GM12878 (cell line): ENCODE data around the gene FBRSL1.

Experiments
- CREB1 ChIP-seq: IDR thresholded peaks from 2 replicates; pipeline ENCODE4 v1.6.1; 2012; ENCODE audit warnings: low read depth, mild to moderate bottlenecking, inconsistent platforms
- ESRRA ChIP-seq: IDR thresholded peaks from 2 replicates; pipeline ENCODE4 v1.6.1; 2012; ENCODE audit warnings: mild to moderate bottlenecking, low read length, improper control_type of control experiment
- EZH2 ChIP-seq: IDR thresholded peaks from 2 replicates; pipeline ENCODE4 v1.6.1; 2012; ENCODE audit warnings: low read depth, mild to moderate bottlenecking, control low read depth, inconsistent platforms, low read length, borderline replicate concordance; ENCODE audit not compliant: control insufficient read depth
- JUND ChIP-seq: IDR thresholded peaks from 2 replicates; pipeline ENCODE4 v1.6.1; 2012; ENCODE audit warnings: low read depth, mild to moderate bottlenecking, low read length, improper control_type of control experiment, moderate library complexity
- MTA3 ChIP-seq: IDR thresholded peaks from 2 replicates; pipeline ENCODE4 v1.6.1; 2012; ENCODE audit warnings: low read length, inconsistent platforms, borderline replicate concordance
- NBN ChIP-seq: fragments of 450-650 bp; IDR thresholded peaks from 2 replicates; pipeline ENCODE4 v1.6.1; 2016
- NR2C1 ChIP-seq: fragments of 450-650 bp; IDR thresholded peaks from 2 replicates; pipeline ENCODE4 v1.6.1; 2017; ENCODE audit warnings: antibody characterized with exemption, mild to moderate bottlenecking, moderate library complexity
- NRF1 ChIP-seq: conservative IDR thresholded peaks from 2 replicates; pipeline ENCODE4 v1.6.1; 2011; ENCODE audit warnings: mild to moderate bottlenecking, low read depth, low read length, improper control_type of control experiment
- POLR2A ChIP-seq: IDR thresholded peaks from 2 replicates; pipeline ENCODE4 v1.6.1; 2011; ENCODE audit warnings: low read depth, mild to moderate bottlenecking, low read length
- RBBP5 ChIP-seq: fragments of 200-600 bp; sonication (generic); conservative IDR thresholded peaks from 2 replicates; pipeline ENCODE4 v1.6.1; 2016
- RCOR1 ChIP-seq: conservative IDR thresholded peaks from 2 replicates; pipeline ENCODE4 v1.6.1; 2012; ENCODE audit warnings: low read depth, low read length, improper control_type of control experiment
- REST ChIP-seq: IDR thresholded peaks from 2 replicates; pipeline ENCODE4 v1.6.1; 2012; ENCODE audit warnings: mild to moderate bottlenecking, low read depth, low read length
- TF ChIP-seq, protein P1 (sequence below), 3 experiments: IDR thresholded peaks in 2 of 3; conservative IDR thresholded peaks in 1 of 3; 2 replicates each; pipeline ENCODE4 v1.5.1; 2011; ENCODE audit warnings: low read depth in 3 of 3, low read length in 3 of 3, mild to moderate bottlenecking in 3 of 3, control low read depth in 2 of 3, moderate library complexity in 2 of 3, inconsistent platforms in 1 of 3, mixed read lengths in 1 of 3; ENCODE audit not compliant: control insufficient read depth in 2 of 3, insufficient read depth in 1 of 3; ENCODE audit errors: extremely low read depth in 1 of 3
- TF ChIP-seq, protein P2 (sequence below): IDR thresholded peaks from 2 replicates; pipeline ENCODE4 v1.6.1; 2012; ENCODE audit warnings: low read length, inconsistent platforms

DNA sequence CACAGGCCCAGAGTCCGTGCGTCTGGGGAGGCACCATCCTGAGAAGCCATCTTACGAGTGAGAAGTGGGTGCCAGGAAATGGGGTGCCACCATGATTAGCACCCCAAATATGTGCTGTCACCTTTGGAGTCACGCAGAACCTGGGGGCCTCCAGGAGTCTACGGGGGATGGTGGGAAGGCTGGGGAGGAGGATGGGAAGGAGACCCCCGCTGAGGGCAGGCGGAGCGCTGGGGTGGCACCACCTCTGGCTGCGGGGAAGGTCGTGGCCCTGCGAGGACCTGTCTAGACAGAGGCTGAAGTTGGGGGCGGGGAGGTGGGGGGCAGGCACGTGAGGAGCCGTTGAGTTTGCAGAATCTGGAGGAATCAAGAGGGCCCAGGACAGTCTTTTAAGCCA is 42.6 kb upstream of the FBRSL1 start:
- TF ChIP-seq JUND (no peak), RCOR1 (no peak), EZH2 (no peak), NRF1 (no peak), MTA3 (no peak), RBBP5 (no peak), CREB1 (no peak), NBN (no peak), REST (no peak), ESRRA (no peak), NR2C1 (no peak), POLR2A (no peak)
- TF ChIP-seq, protein P1, sequence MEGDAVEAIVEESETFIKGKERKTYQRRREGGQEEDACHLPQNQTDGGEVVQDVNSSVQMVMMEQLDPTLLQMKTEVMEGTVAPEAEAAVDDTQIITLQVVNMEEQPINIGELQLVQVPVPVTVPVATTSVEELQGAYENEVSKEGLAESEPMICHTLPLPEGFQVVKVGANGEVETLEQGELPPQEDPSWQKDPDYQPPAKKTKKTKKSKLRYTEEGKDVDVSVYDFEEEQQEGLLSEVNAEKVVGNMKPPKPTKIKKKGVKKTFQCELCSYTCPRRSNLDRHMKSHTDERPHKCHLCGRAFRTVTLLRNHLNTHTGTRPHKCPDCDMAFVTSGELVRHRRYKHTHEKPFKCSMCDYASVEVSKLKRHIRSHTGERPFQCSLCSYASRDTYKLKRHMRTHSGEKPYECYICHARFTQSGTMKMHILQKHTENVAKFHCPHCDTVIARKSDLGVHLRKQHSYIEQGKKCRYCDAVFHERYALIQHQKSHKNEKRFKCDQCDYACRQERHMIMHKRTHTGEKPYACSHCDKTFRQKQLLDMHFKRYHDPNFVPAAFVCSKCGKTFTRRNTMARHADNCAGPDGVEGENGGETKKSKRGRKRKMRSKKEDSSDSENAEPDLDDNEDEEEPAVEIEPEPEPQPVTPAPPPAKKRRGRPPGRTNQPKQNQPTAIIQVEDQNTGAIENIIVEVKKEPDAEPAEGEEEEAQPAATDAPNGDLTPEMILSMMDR (IDR thresholded peaks at IDR 0.05 in 2 of 3, conservative IDR thresholded peaks at IDR 0.05 in 1 of 3; ENCODE audit: control insufficient read depth in 2 of 3, extremely low read depth in 1 of 3, insufficient read depth in 1 of 3, low read depth in 3 of 3, low read length in 3 of 3), result no peak
- TF ChIP-seq, protein P2, sequence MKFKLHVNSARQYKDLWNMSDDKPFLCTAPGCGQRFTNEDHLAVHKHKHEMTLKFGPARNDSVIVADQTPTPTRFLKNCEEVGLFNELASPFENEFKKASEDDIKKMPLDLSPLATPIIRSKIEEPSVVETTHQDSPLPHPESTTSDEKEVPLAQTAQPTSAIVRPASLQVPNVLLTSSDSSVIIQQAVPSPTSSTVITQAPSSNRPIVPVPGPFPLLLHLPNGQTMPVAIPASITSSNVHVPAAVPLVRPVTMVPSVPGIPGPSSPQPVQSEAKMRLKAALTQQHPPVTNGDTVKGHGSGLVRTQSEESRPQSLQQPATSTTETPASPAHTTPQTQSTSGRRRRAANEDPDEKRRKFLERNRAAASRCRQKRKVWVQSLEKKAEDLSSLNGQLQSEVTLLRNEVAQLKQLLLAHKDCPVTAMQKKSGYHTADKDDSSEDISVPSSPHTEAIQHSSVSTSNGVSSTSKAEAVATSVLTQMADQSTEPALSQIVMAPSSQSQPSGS, result no peak
